K562 (cell line): ENCODE measurements around the gene CCDC85B. TPM values are rescaled to one million over a fixed set of nuclear protein-coding genes. Genes with fewer than 3 reads are reported as not detected.

Source experiments
- KDM5B ChIP-seq: fragments of 200-600 bp; sonication (generic); IDR thresholded peaks from 2 replicates; pipeline ENCODE4 v1.6.1; 2012; ENCODE audit warnings: low read depth, mild to moderate bottlenecking, moderate library complexity, low read length, control low read depth, inconsistent platforms; ENCODE audit not compliant: insufficient replicate concordance
- NONO ChIP-seq, 2 experiments: fragments of 200-400 bp in 1 of 2; fragments of 450-650 bp in 1 of 2; formaldehyde crosslinking in 1 of 2; IDR thresholded peaks; 2 replicates each; pipeline ENCODE4 v1.6.1; 2017; ENCODE audit warnings: low read depth in 2 of 2, mild to moderate bottlenecking in 2 of 2, moderate library complexity in 2 of 2, low read length in 1 of 2
- RBM39 ChIP-seq: fragments of 200-400 bp; formaldehyde crosslinking; optimal IDR thresholded peaks from 2 replicates; pipeline ENCODE3; 2018; ENCODE audit warnings: low read depth, low read length
- RHOXF2B ChIP-seq: fragments of 250-450 bp; sonication (Bioruptor Pico); conservative IDR thresholded peaks from 2 replicates; pipeline ENCODE4 v1.5.1; 2021
- RUNX1 ChIP-seq: sonication (generic); IDR thresholded peaks from 2 replicates; pipeline ENCODE4 v1.6.1; 2016; ENCODE audit warnings: antibody characterized with exemption, low read depth
- ZBTB11 ChIP-seq, 3 experiments: fragments of 200-800 bp in 1 of 3; fragments of 250-450 bp in 1 of 3; fragments of 450-650 bp in 1 of 3; sonication (Bioruptor Pico) in 1 of 3; sonication (Bioruptor generic) in 1 of 3; formaldehyde crosslinking in 1 of 3; IDR thresholded peaks; 2 replicates each; pipeline versions ENCODE4 v1.6.1 to v1.8.0; 2016 to 2022; ENCODE audit warnings: mild to moderate bottlenecking in 2 of 3, missing genetic modification characterization in 2 of 3, missing compliant biosample characterization in 1 of 3, moderate library complexity in 1 of 3
- ZC3H4 ChIP-seq: sonication (generic); formaldehyde crosslinking; IDR thresholded peaks from 2 replicates; pipeline ENCODE4 v1.9.0; 2021; ENCODE audit warnings: missing genetic modification reagents, borderline replicate concordance
- ZKSCAN1 ChIP-seq: fragments of 150-350 bp; IDR thresholded peaks from 2 replicates; pipeline ENCODE4 v1.6.1; 2016; ENCODE audit warnings: low read depth, low read length
- ZNF445 ChIP-seq: fragments of 250-450 bp; sonication (Bioruptor Pico); IDR thresholded peaks from 2 replicates; pipeline ENCODE4 v1.4.0; 2020; ENCODE audit warnings: low read depth, mild to moderate bottlenecking, moderate library complexity
- polyA plus RNA-seq, 8 experiments: library from polyadenylated mRNA; depleted of rRNA in 4 of 8; stranded (reverse) in 5 of 8; unstranded in 3 of 8; fragments of >200 nt; fragmentation: Nextera tagmentation in 2 of 8; fragmentation: Illumina TruSeq in 1 of 8; extraction: Ambion mirVana in 2 of 8; extraction: Trizol in 1 of 8; gene quantifications; 2 replicates each; pipeline versions ENCODE4 v1.2.1 to v1.2.3, GENCODE V29; 2011 to 2014; ENCODE audit warnings: inconsistent platforms in 1 of 8, missing spikeins in 1 of 8
- total RNA-seq, 7 experiments: library from RNA; depleted of rRNA in 6 of 7; stranded (reverse); fragments of >200 nt in 6 of 7; fragmentation: Illumina TruSeq in 2 of 7; extraction: Trizol in 2 of 7; gene quantifications; 2 replicates each; pipeline versions ENCODE4 v1.2.1 to v1.2.3, GENCODE V29; 2011 to 2021; ENCODE audit warnings: low replicate concordance in 1 of 7
- TF ChIP-seq, protein P1 (sequence below): fragments of 450-650 bp; formaldehyde crosslinking; IDR thresholded peaks from 2 replicates; pipeline ENCODE4 v1.4.0; 2022; ENCODE audit warnings: mild to moderate bottlenecking, moderate library complexity

The CCDC85B gene
- total and polyA plus RNA-seq, 9 of the 15 experiments (the other 6 are each of a cell fraction or from before 2014, with no cell fraction given) = 0.14 to 138 (median 6.2) TPM

- peak in 1 of 3 experiments; percentile 51; a peak in 1 of 6 replicates for TF ChIP-seq ZBTB11 (CRISPR knock-in tag; IDR thresholded peaks at IDR 0.05)
- TF ChIP-seq, protein P1, sequence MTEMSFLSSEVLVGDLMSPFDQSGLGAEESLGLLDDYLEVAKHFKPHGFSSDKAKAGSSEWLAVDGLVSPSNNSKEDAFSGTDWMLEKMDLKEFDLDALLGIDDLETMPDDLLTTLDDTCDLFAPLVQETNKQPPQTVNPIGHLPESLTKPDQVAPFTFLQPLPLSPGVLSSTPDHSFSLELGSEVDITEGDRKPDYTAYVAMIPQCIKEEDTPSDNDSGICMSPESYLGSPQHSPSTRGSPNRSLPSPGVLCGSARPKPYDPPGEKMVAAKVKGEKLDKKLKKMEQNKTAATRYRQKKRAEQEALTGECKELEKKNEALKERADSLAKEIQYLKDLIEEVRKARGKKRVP = 0 out of 2 replicates have a peak, but pooled peaks have one; percentile 11
- TF ChIP-seq RBM39 = peak; percentile 87
- TF ChIP-seq ZKSCAN1 = no peak
- no peak for TF ChIP-seq RUNX1
- peak; percentile 62 for TF ChIP-seq KDM5B
- TF ChIP-seq RHOXF2B (CRISPR knock-in tag) = no peak
- peak; percentile 99 for TF ChIP-seq ZC3H4 (CRISPR knock-in tag)
- no peak for TF ChIP-seq ZNF445
- TF ChIP-seq NONO (IDR thresholded peaks at IDR 0.05; ENCODE audit: low read depth in 2 of 2, low read length in 1 of 2) = peak in 1 of 2 experiments; percentile 70; a peak in 3 of 4 replicates
Observed at GRCh38 chr11:65899356-65900124, 9.1 kb downstream of the CCDC85B start (continued).
